HepG2 (cell line): ENCODE data around the gene ZMYND8. TPM values are rescaled to one million over a fixed set of nuclear protein-coding genes. Genes with fewer than 3 reads are reported as not detected.

Experiments
- CENPT ChIP-seq: sonication (generic); formaldehyde crosslinking; IDR thresholded peaks from 2 replicates; pipeline ENCODE4 v1.8.0; 2022; ENCODE audit warnings: low read depth, mild to moderate bottlenecking, moderate library complexity, missing genetic modification reagents
- HOMEZ ChIP-seq: IDR thresholded peaks from 2 replicates; pipeline ENCODE4 v1.6.1; 2016; ENCODE audit warnings: low read depth
- KDM2A ChIP-seq: sonication (generic); formaldehyde crosslinking; IDR thresholded peaks from 2 replicates; pipeline ENCODE4 v1.4.0; 2020; ENCODE audit warnings: low read depth, missing genetic modification reagents, borderline replicate concordance
- MLLT10 ChIP-seq: sonication (generic); formaldehyde crosslinking; IDR thresholded peaks from 2 replicates; pipeline ENCODE4 v1.4.0; 2020; ENCODE audit warnings: missing genetic modification reagents
- PPARG ChIP-seq: conservative IDR thresholded peaks from 2 replicates; pipeline ENCODE4 v1.6.1; 2016; ENCODE audit warnings: missing biosample characterization, missing genetic modification reagents
- TBP ChIP-seq: sonication (generic); formaldehyde crosslinking; IDR thresholded peaks from 2 replicates; pipeline ENCODE4 v1.5.0; 2020; ENCODE audit warnings: missing genetic modification reagents
- TCF7L2 ChIP-seq: IDR thresholded peaks from 2 replicates; pipeline ENCODE4 v1.6.1; 2011; ENCODE audit warnings: mild to moderate bottlenecking, low read depth, low read length, moderate library complexity
- THAP11 ChIP-seq: IDR thresholded peaks from 2 replicates; pipeline ENCODE4 v1.6.1; 2016; ENCODE audit warnings: missing biosample characterization, missing genetic modification reagents
- ZBTB20 ChIP-seq: sonication (generic); formaldehyde crosslinking; IDR thresholded peaks from 2 replicates; pipeline ENCODE4 v1.8.1; 2023; ENCODE audit warnings: missing genetic modification reagents, low read depth, mild to moderate bottlenecking, borderline replicate concordance
- ZNF225 ChIP-seq: sonication (generic); formaldehyde crosslinking; IDR thresholded peaks from 2 replicates; pipeline ENCODE4 v1.4.0; 2020; ENCODE audit warnings: mild to moderate bottlenecking, missing genetic modification reagents
- ZNF362 ChIP-seq: sonication (generic); formaldehyde crosslinking; IDR thresholded peaks from 2 replicates; pipeline ENCODE4 v1.4.0; 2020; ENCODE audit warnings: missing genetic modification reagents, mild to moderate bottlenecking, borderline replicate concordance
- ZNF510 ChIP-seq: sonication (generic); formaldehyde crosslinking; IDR thresholded peaks from 2 replicates; pipeline ENCODE4 v1.4.0; 2020; ENCODE audit warnings: low read depth, mild to moderate bottlenecking, missing genetic modification reagents
- ZNF576 ChIP-seq: sonication (generic); formaldehyde crosslinking; IDR thresholded peaks from 2 replicates; pipeline ENCODE4 v1.4.0; 2020; ENCODE audit warnings: mild to moderate bottlenecking, missing genetic modification reagents
- ZNF878 ChIP-seq: sonication (generic); formaldehyde crosslinking; IDR thresholded peaks from 2 replicates; pipeline ENCODE4 v1.8.1; 2023; ENCODE audit warnings: mild to moderate bottlenecking, missing genetic modification reagents, moderate library complexity
- polyA plus RNA-seq, 8 experiments: library from polyadenylated mRNA; depleted of rRNA in 3 of 8; stranded (reverse) in 7 of 8; unstranded in 1 of 8; fragments of >200 nt; fragmentation: Illumina TruSeq in 4 of 8; extraction: Trizol in 4 of 8; gene quantifications; 2 replicates each; pipeline versions ENCODE4 v1.2.1 to v1.2.3, GENCODE V29; 2011 to 2016; ENCODE audit warnings: low read depth in 4 of 8, missing spikeins in 1 of 8, mixed read lengths in 1 of 8; ENCODE audit not compliant: insufficient read depth in 1 of 8
- total RNA-seq, 5 experiments: library from RNA; depleted of rRNA; stranded (reverse); fragments of >200 nt; fragmentation: Illumina TruSeq; extraction: Trizol; gene quantifications; 2 replicates each; pipeline ENCODE4 v1.2.3, GENCODE V29; 2016; ENCODE audit warnings: low read depth in 1 of 5
- TF ChIP-seq, protein P1 (sequence below): sonication (generic); formaldehyde crosslinking; IDR thresholded peaks from 2 replicates; pipeline ENCODE4 v1.9.0; 2021; ENCODE audit warnings: mild to moderate bottlenecking, missing genetic modification reagents
- TF ChIP-seq, protein P2 (sequence below): sonication (generic); formaldehyde crosslinking; IDR thresholded peaks from 2 replicates; pipeline ENCODE4 v1.4.0; 2020; ENCODE audit warnings: missing genetic modification reagents

The ZMYND8 gene
- total and polyA plus RNA-seq, 2 of the 13 experiments (the other 11 are each of a cell fraction or from before 2014, with no cell fraction given), result 53.9 to 84.7 TPM

DNA sequence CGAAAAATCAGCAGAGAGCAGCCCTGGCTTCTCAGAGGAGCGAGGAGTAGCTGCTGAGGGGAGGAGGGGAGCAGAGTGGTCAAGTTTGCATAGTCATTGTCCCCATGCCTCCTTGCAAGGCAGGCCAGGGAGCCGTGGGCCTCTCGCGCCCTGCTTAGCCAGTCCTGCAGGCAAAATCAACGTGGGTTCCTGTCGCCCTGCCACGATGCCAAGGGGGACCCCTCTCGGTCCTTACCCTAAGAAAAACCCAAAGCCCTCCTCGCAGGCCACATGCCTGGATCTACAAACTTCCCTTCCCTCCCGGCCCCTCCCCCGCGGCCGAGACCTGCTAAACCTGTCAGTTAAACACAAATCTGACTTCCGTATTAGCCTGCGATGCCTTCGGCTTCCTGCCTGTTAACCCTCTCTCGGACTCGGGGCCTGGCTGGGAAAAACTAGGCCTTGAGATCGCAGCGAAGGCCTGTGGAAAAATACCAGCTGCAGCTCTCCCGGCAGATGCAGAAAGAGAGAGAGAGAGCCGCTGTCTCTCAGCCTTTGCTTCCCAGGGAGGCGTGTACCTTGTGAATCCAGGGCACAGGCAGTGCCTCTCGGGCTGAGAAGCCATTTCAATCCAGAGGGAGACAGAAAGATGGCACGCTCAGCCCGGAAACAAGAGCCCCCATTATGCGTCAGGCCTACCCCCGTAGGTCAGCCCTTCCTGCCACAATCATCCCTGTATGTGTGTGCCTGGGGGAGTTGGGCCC, 968 bp upstream of the ZMYND8 start (continued):
- TF ChIP-seq HOMEZ (CRISPR knock-in tag), result peak; percentile 77
- TF ChIP-seq ZNF576 (CRISPR knock-in tag), result peak; percentile 96
- TF ChIP-seq, protein P1, sequence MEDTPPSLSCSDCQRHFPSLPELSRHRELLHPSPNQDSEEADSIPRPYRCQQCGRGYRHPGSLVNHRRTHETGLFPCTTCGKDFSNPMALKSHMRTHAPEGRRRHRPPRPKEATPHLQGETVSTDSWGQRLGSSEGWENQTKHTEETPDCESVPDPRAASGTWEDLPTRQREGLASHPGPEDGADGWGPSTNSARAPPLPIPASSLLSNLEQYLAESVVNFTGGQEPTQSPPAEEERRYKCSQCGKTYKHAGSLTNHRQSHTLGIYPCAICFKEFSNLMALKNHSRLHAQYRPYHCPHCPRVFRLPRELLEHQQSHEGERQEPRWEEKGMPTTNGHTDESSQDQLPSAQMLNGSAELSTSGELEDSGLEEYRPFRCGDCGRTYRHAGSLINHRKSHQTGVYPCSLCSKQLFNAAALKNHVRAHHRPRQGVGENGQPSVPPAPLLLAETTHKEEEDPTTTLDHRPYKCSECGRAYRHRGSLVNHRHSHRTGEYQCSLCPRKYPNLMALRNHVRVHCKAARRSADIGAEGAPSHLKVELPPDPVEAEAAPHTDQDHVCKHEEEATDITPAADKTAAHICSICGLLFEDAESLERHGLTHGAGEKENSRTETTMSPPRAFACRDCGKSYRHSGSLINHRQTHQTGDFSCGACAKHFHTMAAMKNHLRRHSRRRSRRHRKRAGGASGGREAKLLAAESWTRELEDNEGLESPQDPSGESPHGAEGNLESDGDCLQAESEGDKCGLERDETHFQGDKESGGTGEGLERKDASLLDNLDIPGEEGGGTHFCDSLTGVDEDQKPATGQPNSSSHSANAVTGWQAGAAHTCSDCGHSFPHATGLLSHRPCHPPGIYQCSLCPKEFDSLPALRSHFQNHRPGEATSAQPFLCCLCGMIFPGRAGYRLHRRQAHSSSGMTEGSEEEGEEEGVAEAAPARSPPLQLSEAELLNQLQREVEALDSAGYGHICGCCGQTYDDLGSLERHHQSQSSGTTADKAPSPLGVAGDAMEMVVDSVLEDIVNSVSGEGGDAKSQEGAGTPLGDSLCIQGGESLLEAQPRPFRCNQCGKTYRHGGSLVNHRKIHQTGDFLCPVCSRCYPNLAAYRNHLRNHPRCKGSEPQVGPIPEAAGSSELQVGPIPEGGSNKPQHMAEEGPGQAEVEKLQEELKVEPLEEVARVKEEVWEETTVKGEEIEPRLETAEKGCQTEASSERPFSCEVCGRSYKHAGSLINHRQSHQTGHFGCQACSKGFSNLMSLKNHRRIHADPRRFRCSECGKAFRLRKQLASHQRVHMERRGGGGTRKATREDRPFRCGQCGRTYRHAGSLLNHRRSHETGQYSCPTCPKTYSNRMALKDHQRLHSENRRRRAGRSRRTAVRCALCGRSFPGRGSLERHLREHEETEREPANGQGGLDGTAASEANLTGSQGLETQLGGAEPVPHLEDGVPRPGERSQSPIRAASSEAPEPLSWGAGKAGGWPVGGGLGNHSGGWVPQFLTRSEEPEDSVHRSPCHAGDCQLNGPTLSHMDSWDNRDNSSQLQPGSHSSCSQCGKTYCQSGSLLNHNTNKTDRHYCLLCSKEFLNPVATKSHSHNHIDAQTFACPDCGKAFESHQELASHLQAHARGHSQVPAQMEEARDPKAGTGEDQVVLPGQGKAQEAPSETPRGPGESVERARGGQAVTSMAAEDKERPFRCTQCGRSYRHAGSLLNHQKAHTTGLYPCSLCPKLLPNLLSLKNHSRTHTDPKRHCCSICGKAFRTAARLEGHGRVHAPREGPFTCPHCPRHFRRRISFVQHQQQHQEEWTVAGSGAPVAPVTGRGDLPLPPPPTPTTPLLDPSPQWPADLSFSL, result no peak
- peak; percentile 98 for TF ChIP-seq KDM2A (CRISPR knock-in tag)
- TF ChIP-seq PPARG (CRISPR knock-in tag), result peak; percentile 97
- no peak for TF ChIP-seq TCF7L2
- TF ChIP-seq ZNF225 (CRISPR knock-in tag), result no peak; the same call in 1 of the 2 replicates
- TF ChIP-seq ZNF510 (CRISPR knock-in tag), result peak; percentile 50
- TF ChIP-seq ZNF878, result peak; percentile 99
- peak; percentile 98 for TF ChIP-seq MLLT10 (CRISPR knock-in tag)
- TF ChIP-seq TBP (CRISPR knock-in tag), result peak; percentile 99
- TF ChIP-seq THAP11, result peak; percentile 92
- TF ChIP-seq, protein P2, sequence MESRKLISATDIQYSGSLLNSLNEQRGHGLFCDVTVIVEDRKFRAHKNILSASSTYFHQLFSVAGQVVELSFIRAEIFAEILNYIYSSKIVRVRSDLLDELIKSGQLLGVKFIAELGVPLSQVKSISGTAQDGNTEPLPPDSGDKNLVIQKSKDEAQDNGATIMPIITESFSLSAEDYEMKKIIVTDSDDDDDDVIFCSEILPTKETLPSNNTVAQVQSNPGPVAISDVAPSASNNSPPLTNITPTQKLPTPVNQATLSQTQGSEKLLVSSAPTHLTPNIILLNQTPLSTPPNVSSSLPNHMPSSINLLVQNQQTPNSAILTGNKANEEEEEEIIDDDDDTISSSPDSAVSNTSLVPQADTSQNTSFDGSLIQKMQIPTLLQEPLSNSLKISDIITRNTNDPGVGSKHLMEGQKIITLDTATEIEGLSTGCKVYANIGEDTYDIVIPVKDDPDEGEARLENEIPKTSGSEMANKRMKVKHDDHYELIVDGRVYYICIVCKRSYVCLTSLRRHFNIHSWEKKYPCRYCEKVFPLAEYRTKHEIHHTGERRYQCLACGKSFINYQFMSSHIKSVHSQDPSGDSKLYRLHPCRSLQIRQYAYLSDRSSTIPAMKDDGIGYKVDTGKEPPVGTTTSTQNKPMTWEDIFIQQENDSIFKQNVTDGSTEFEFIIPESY, result peak; percentile 76
- TF ChIP-seq ZNF362 (CRISPR knock-in tag), result peak; percentile 78; the same call in 1 of the 2 replicates
- peak; percentile 98 for TF ChIP-seq ZBTB20 (CRISPR knock-in tag)
- TF ChIP-seq CENPT (CRISPR knock-in tag), result no peak
